WTC11 (cell line): Measurements from ENCODE around the gene PCGF1. TPM values are rescaled to one million over a fixed set of nuclear protein-coding genes. Genes with fewer than 3 reads are reported as not detected.
"Not testable (repeated sequence)": the region's sequence is repeated elsewhere in the genome, so short reads cannot be mapped to it uniquely, and the experiment has no call there.

Source experiments
- ATAC-seq: fragments of 200-7000 bp; cut with Tn5 transposase; 2 replicates; pipeline ENCODE4 v1.10.0; 2021; ENCODE audit warnings: mild to moderate bottlenecking, moderate library complexity
- CTCF ChIA-PET: fragments of 300-600 bp; sonication (Branson Sonifier 250); formaldehyde crosslinking; loops from one replicate; lab custom pipeline; 2021; ENCODE audit warnings: antibody characterized with exemption; lab: Charles Lee
- POLR2A ChIA-PET: fragments of 350-600 bp; sonication (Branson Sonifier 250); formaldehyde crosslinking; loops from one replicate; lab custom pipeline; 2021; ENCODE audit warnings: antibody characterized with exemption; lab: Charles Lee
- DNase-seq: peaks from one replicate; pipeline ENCODE4 v3.0.0; 2021; ENCODE audit warnings: low spot score
- H3K27ac Mint-ChIP-seq: 2 replicates; pipeline ENCODE4 v1.8.0; 2021; ENCODE audit warnings: mixed read lengths
- H3K27me3 Mint-ChIP-seq: 2 replicates; pipeline ENCODE4 v1.8.0; 2021; ENCODE audit warnings: low read depth, mild to moderate bottlenecking, moderate library complexity, mixed read lengths
- H3K36me3 Mint-ChIP-seq: 2 replicates; pipeline ENCODE4 v1.8.0; 2021; ENCODE audit warnings: mixed read lengths
- H3K4me1 Mint-ChIP-seq: 2 replicates; pipeline ENCODE4 v1.8.0; 2022; ENCODE audit warnings: mixed read lengths
- H3K4me3 Mint-ChIP-seq: 2 replicates; pipeline ENCODE4 v1.8.0; 2021; ENCODE audit warnings: mild to moderate bottlenecking, moderate library complexity, mixed read lengths
- H3K9me3 Mint-ChIP-seq: 2 replicates; pipeline ENCODE4 v1.8.0; 2021; ENCODE audit warnings: mixed read lengths
- CTCF ChIP-seq: fragments of 200-600 bp; IDR thresholded peaks from 2 replicates; pipeline ENCODE4 v1.8.0; 2022; ENCODE audit warnings: antibody characterized with exemption
- ERG ChIP-seq: fragments of 250-450 bp; sonication (Bioruptor Pico); IDR thresholded peaks from 2 replicates; pipeline ENCODE4 v1.8.0; 2021; ENCODE audit warnings: mild to moderate bottlenecking
- GABPB1 ChIP-seq: sonication (generic); formaldehyde crosslinking; IDR thresholded peaks from 2 replicates; pipeline ENCODE4 v1.8.1; 2023; ENCODE audit warnings: mild to moderate bottlenecking, missing genetic modification reagents
- GRHL2 ChIP-seq: fragments of 250-450 bp; sonication (Bioruptor Pico); IDR thresholded peaks from 2 replicates; pipeline ENCODE4 v1.8.0; 2022; ENCODE audit warnings: mild to moderate bottlenecking, moderate library complexity; ENCODE audit not compliant: insufficient replicate concordance, severe bottlenecking
- JAZF1 ChIP-seq: fragments of 250-450 bp; sonication (Bioruptor Pico); IDR thresholded peaks from 2 replicates; pipeline ENCODE4 v1.9.0; 2021; ENCODE audit warnings: moderate library complexity, mild to moderate bottlenecking, inconsistent platforms
- PRDM15 ChIP-seq: sonication (generic); formaldehyde crosslinking; IDR thresholded peaks from 2 replicates; pipeline ENCODE4 v1.8.0; 2022; ENCODE audit warnings: missing genetic modification reagents
- SP1 ChIP-seq: sonication (generic); formaldehyde crosslinking; conservative IDR thresholded peaks from 2 replicates; pipeline ENCODE4 v1.8.1; 2022; ENCODE audit warnings: missing genetic modification reagents
- TCF7 ChIP-seq: sonication (generic); formaldehyde crosslinking; IDR thresholded peaks from 2 replicates; pipeline ENCODE4 v1.8.0; 2022; ENCODE audit warnings: mild to moderate bottlenecking, low read depth, missing genetic modification reagents, moderate library complexity
- USF2 ChIP-seq: sonication (generic); formaldehyde crosslinking; IDR thresholded peaks from 2 replicates; pipeline ENCODE4 v1.8.1; 2023; ENCODE audit warnings: mild to moderate bottlenecking, missing genetic modification reagents, moderate library complexity
- ZMAT4 ChIP-seq: fragments of 250-450 bp; sonication (Bioruptor Pico); IDR thresholded peaks from 2 replicates; pipeline ENCODE4 v1.9.0; 2021; ENCODE audit warnings: mild to moderate bottlenecking
- ZNF281 ChIP-seq: sonication (generic); formaldehyde crosslinking; IDR thresholded peaks from 2 replicates; pipeline ENCODE4 v1.8.0; 2023; ENCODE audit warnings: mild to moderate bottlenecking, missing genetic modification reagents
- ZNF425 ChIP-seq: fragments of 250-450 bp; sonication (Bioruptor Pico); conservative IDR thresholded peaks from 2 replicates; pipeline ENCODE4 v1.9.0; 2021; ENCODE audit warnings: mild to moderate bottlenecking
- total RNA-seq: library from RNA; stranded (reverse); gene quantifications from 3 replicates; pipeline ENCODE4 v1.2.3, GENCODE V29; 2021

The PCGF1 gene
- total RNA-seq, 1 experiment from 2014 or later, result 15.7 TPM

GRCh38 chr2:74461187-74462053 lies 46.1 kb downstream of the PCGF1 start (continued):
- TF ChIP-seq USF2 (no peak), GRHL2 (CRISPR knock-in tag) (no peak)

GRCh38 chr2:74460187-74460586 lies 47.3 kb downstream of the PCGF1 start:
- H3K36me3 Mint-ChIP-seq, H3K9me3 Mint-ChIP-seq, DNase-seq, H3K27me3 Mint-ChIP-seq, ATAC-seq: not testable (repeated sequence)
- Mint-ChIP-seq H3K4me3 (peak overlapping the region; percentile 96), H3K27ac (peak overlapping the region; percentile 41; the same call in 1 of the 2 replicates), H3K4me1 (peaks cover 33% of the 10 kb centered on the region)
- ChIA-PET CTCF (interaction anchor here (1.9 to 2.1 kb wide), 2 partner anchors 12 to 20 kb away, joined by 9 to 18 read pairs; partner anchors contain the start of gene MRPL53), POLR2A (interaction anchor here (2.7 kb wide), 1 partner anchor 20 kb away, joined by 29 read pairs; the partner anchor contains the start of gene RTKN)

GRCh38 chr2:74459503-74460118 lies 47.9 kb downstream of the PCGF1 start:
- not testable (repeated sequence) for DNase-seq, H3K27me3 Mint-ChIP-seq, ATAC-seq, H3K36me3 Mint-ChIP-seq
- peak overlapping the region; percentile 84 for H3K27ac Mint-ChIP-seq
- POLR2A ChIA-PET, result interaction anchor here (2.7 kb wide), 1 partner anchor 19 kb away, joined by 29 read pairs; the partner anchor contains the start of gene RTKN
- 0 out of 2 replicates have a peak, but pooled peaks have one; percentile 29 for TF ChIP-seq ZMAT4 (CRISPR knock-in tag)
- TF ChIP-seq, all 79 proteins: peak for 1; not testable (repeated sequence) for 78
- CTCF ChIA-PET, result interaction anchor here (1.3 to 2.1 kb wide), 4 partner anchors 9 to 68 kb away, joined by 4 to 9 read pairs (median 6); no protein-coding TSS in a partner anchor
- not testable (repeated sequence) for H3K9me3 Mint-ChIP-seq
- Mint-ChIP-seq H3K4me1 (peaks cover 36% of the 10 kb centered on the region), H3K4me3 (peak overlapping the region; percentile 96)

GRCh38 chr2:74458938-74459363 lies 48.5 kb downstream of the PCGF1 start:
- CTCF ChIA-PET, result interaction anchor here (1.2 to 3.1 kb wide), 9 partner anchors 10 to 124 kb away, joined by 3 to 18 read pairs (median 4); partner anchors contain the start of gene CCDC142
- Mint-ChIP-seq H3K27me3 (no peaks in the 10 kb centered on the region), H3K4me3 (peak overlapping the region; percentile 96), H3K36me3 (peaks cover 9% of the 10 kb centered on the region), H3K9me3 (no peaks in the 10 kb centered on the region), H3K27ac (peak overlapping the region; percentile 93), H3K4me1 (peaks cover 38% of the 10 kb centered on the region)
- ATAC-seq (no peak), DNase-seq (no peak)
- POLR2A ChIA-PET, result interaction anchor here (0.6 to 2.7 kb wide), 11 partner anchors 9 to 67 kb away, joined by 3 to 29 read pairs (median 6); partner anchors contain the start of genes LBX2, MRPL53, PCGF1 and RTKN
- TF ChIP-seq ERG (CRISPR knock-in tag), result no peak
- no peak for TF ChIP-seq JAZF1
- TF ChIP-seq PRDM15 (CRISPR knock-in tag), result no peak
- TF ChIP-seq ZNF425, result no peak
- no peak for TF ChIP-seq TCF7
- no peak for TF ChIP-seq SP1 (CRISPR knock-in tag)
- no peak for TF ChIP-seq ZNF281
- no peak for TF ChIP-seq GABPB1 (CRISPR knock-in tag)
- TF ChIP-seq CTCF, result no peak
